HepG2 (cell line): Measurements from ENCODE around the gene DEPDC5. TPM values are rescaled to one million over a fixed set of nuclear protein-coding genes. Genes with fewer than 3 reads are reported as not detected.

ENCODE experiments used
- CEBPG ChIP-seq: IDR thresholded peaks from 2 replicates; pipeline ENCODE4 v1.6.1; 2016
- EP300 ChIP-seq, 3 experiments: sonication (generic) in 1 of 3; formaldehyde crosslinking in 1 of 3; IDR thresholded peaks; 2 replicates each; pipeline versions ENCODE4 v1.5.1 to v1.6.1; 2011 to 2020; ENCODE audit warnings: low read depth in 2 of 3, low read length in 2 of 3, borderline replicate concordance in 1 of 3, improper control_type of control experiment in 1 of 3, mild to moderate bottlenecking in 1 of 3, missing genetic modification reagents in 1 of 3, moderate library complexity in 1 of 3
- FOXA1 ChIP-seq, 2 experiments: fragments of 450-650 bp in 1 of 2; sonication (generic) in 1 of 2; formaldehyde crosslinking in 1 of 2; IDR thresholded peaks; 2 replicates each; pipeline versions ENCODE4 v1.4.0 to v1.6.1; 2016 to 2020; ENCODE audit warnings: missing genetic modification reagents in 1 of 2
- HDAC2 ChIP-seq: sonication (generic); formaldehyde crosslinking; IDR thresholded peaks from 2 replicates; pipeline ENCODE4 v1.4.0; 2020; ENCODE audit warnings: missing genetic modification reagents
- HMG20B ChIP-seq: conservative IDR thresholded peaks from 2 replicates; pipeline ENCODE4 v1.6.1; 2016; ENCODE audit warnings: missing genetic modification reagents, missing compliant biosample characterization
- NCOA2 ChIP-seq: sonication (generic); formaldehyde crosslinking; IDR thresholded peaks from 2 replicates; pipeline ENCODE4 v1.8.0; 2022; ENCODE audit warnings: inconsistent platforms
- PATZ1 ChIP-seq: sonication (generic); formaldehyde crosslinking; IDR thresholded peaks from 2 replicates; pipeline ENCODE4 v1.4.0; 2020; ENCODE audit warnings: missing genetic modification reagents
- POGZ ChIP-seq: sonication (generic); formaldehyde crosslinking; IDR thresholded peaks from 2 replicates; pipeline ENCODE4 v1.4.0; 2020; ENCODE audit warnings: mild to moderate bottlenecking, missing genetic modification reagents
- REL ChIP-seq: sonication (generic); formaldehyde crosslinking; conservative IDR thresholded peaks from 2 replicates; pipeline ENCODE4 v1.8.0; 2022; ENCODE audit warnings: mild to moderate bottlenecking, missing genetic modification reagents, moderate library complexity
- SCMH1 ChIP-seq: sonication (generic); formaldehyde crosslinking; IDR thresholded peaks from 2 replicates; pipeline ENCODE4 v1.9.0; 2021; ENCODE audit warnings: missing genetic modification reagents, mild to moderate bottlenecking, borderline replicate concordance
- SRSF9 ChIP-seq: fragments of 200-400 bp; formaldehyde crosslinking; IDR thresholded peaks from 2 replicates; pipeline ENCODE4 v1.6.1; 2018; ENCODE audit warnings: borderline replicate concordance, mild to moderate bottlenecking, low read depth, low read length; ENCODE audit not compliant: insufficient read depth, poor library complexity, severe bottlenecking
- THAP11 ChIP-seq: IDR thresholded peaks from 2 replicates; pipeline ENCODE4 v1.6.1; 2016; ENCODE audit warnings: missing biosample characterization, missing genetic modification reagents
- ZNF296 ChIP-seq: sonication (generic); formaldehyde crosslinking; conservative IDR thresholded peaks from 2 replicates; pipeline ENCODE4 v1.5.0; 2020; ENCODE audit warnings: mild to moderate bottlenecking, missing genetic modification reagents
- ZNF30 ChIP-seq: sonication (generic); formaldehyde crosslinking; IDR thresholded peaks from 2 replicates; pipeline ENCODE4 v1.5.0; 2020; ENCODE audit warnings: mild to moderate bottlenecking, missing genetic modification reagents
- ZNF350 ChIP-seq: sonication (generic); formaldehyde crosslinking; IDR thresholded peaks from 2 replicates; pipeline ENCODE4 v1.4.0; 2020; ENCODE audit warnings: mild to moderate bottlenecking, low read depth, missing genetic modification reagents, borderline replicate concordance
- ZNF512 ChIP-seq: sonication (generic); formaldehyde crosslinking; IDR thresholded peaks from 2 replicates; pipeline ENCODE4 v1.4.0; 2020; ENCODE audit warnings: mild to moderate bottlenecking, missing genetic modification reagents
- ZNF644 ChIP-seq: IDR thresholded peaks from 2 replicates; pipeline ENCODE4 v1.6.1; 2016; ENCODE audit warnings: low read depth
- ZNF792 ChIP-seq: IDR thresholded peaks from 2 replicates; pipeline ENCODE4 v1.6.1; 2016
- polyA plus RNA-seq, 8 experiments: library from polyadenylated mRNA; depleted of rRNA in 3 of 8; stranded (reverse) in 7 of 8; unstranded in 1 of 8; fragments of >200 nt; fragmentation: Illumina TruSeq in 4 of 8; extraction: Trizol in 4 of 8; gene quantifications; 2 replicates each; pipeline versions ENCODE4 v1.2.1 to v1.2.3, GENCODE V29; 2011 to 2016; ENCODE audit warnings: low read depth in 4 of 8, missing spikeins in 1 of 8, mixed read lengths in 1 of 8; ENCODE audit not compliant: insufficient read depth in 1 of 8
- total RNA-seq, 5 experiments: library from RNA; depleted of rRNA; stranded (reverse); fragments of >200 nt; fragmentation: Illumina TruSeq; extraction: Trizol; gene quantifications; 2 replicates each; pipeline ENCODE4 v1.2.3, GENCODE V29; 2016; ENCODE audit warnings: low read depth in 1 of 5
- TF ChIP-seq, protein P1 (sequence below): sonication (generic); formaldehyde crosslinking; IDR thresholded peaks from 2 replicates; pipeline ENCODE4 v1.4.0; 2020; ENCODE audit warnings: missing genetic modification reagents, mild to moderate bottlenecking, borderline replicate concordance
- TF ChIP-seq, protein P2 (sequence below): sonication (generic); formaldehyde crosslinking; IDR thresholded peaks from 2 replicates; pipeline ENCODE4 v1.4.0; 2020; ENCODE audit warnings: missing genetic modification reagents
- TF ChIP-seq, protein P3 (sequence below): sonication (generic); formaldehyde crosslinking; IDR thresholded peaks from 2 replicates; pipeline ENCODE4 v1.8.1; 2022; ENCODE audit warnings: mild to moderate bottlenecking, missing genetic modification reagents

DEPDC5 gene
- total and polyA plus RNA-seq, 2 of the 13 experiments (the other 11 are each of a cell fraction or from before 2014, with no cell fraction given), result 9.8 to 12.4 TPM

DNA sequence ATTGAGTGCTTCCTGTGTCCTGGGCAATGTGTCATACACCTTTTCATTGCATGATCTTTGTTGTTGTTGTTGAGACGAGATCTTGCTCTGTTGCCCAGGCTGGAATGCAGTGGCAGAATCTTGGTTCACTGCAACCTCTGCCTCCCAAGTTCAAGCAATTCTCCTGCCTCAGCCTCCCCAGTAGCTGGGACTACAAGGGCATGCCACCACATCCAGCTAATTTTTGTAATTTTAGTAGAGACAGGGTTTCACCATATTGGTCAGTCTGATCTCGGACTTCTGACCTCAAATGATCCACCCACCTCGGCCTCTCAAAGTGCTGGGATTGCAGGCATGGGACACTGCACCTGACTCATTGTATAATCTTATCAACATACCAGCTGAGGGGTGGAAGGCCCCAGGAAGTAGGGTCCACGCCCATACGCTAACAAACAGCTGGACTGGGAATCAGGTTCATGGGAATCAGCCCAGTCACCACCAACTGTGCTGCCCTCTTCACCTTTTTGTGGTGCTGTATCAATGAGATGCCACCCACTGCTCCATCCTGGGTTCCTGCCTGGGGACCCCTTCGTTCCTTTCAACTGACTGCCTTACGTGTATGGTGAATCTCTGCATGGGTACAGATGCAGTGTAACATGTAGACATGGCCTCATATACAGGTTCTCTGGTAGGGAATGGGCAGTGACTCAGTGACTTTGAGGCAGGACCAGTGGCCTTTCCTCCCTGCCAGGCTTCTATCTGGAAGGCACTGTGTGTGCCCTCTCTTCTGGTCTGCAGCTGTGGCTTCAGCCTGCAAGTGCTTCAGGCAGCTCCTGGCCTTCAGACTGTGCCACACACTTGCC is 158.0 kb downstream of the DEPDC5 start (continued):
- TF ChIP-seq REL (CRISPR knock-in tag) (no peak), ZNF30 (CRISPR knock-in tag) (no peak), SCMH1 (CRISPR knock-in tag) (no peak), ZNF350 (CRISPR knock-in tag) (peak; percentile 25; the same call in 1 of the 2 replicates), POGZ (CRISPR knock-in tag) (peak; percentile 50; the same call in 1 of the 2 replicates), ZNF296 (CRISPR knock-in tag) (no peak), ZNF512 (CRISPR knock-in tag) (no peak), PATZ1 (CRISPR knock-in tag) (peak; percentile 71), SRSF9 (no peak), HMG20B (CRISPR knock-in tag) (peak; percentile 72), ZNF792 (peak; percentile 74; the same call in 1 of the 2 replicates), ZNF644 (CRISPR knock-in tag) (peak; percentile 20; the same call in 1 of the 2 replicates), NCOA2 (CRISPR knock-in tag) (peak; percentile 80), HDAC2 (CRISPR knock-in tag) (peak; percentile 84), THAP11 (CRISPR knock-in tag) (0 out of 2 replicates have a peak, but pooled peaks have one; percentile 29), CEBPG (CRISPR knock-in tag) (peak; percentile 70), EP300 (IDR thresholded peaks at IDR 0.05; ENCODE audit: low read depth in 2 of 2, low read length in 2 of 2) (peak in 1 of 2 experiments; percentile 62; a peak in 1 of 4 replicates), EP300 (CRISPR knock-in tag; IDR thresholded peaks at IDR 0.05; ENCODE audit: borderline replicate concordance) (peak; percentile 68), FOXA1 (IDR thresholded peaks at IDR 0.05) (no peak), FOXA1 (CRISPR knock-in tag; IDR thresholded peaks at IDR 0.05) (0 out of 2 replicates have a peak, but pooled peaks have one; percentile 54)
- TF ChIP-seq, protein P1, sequence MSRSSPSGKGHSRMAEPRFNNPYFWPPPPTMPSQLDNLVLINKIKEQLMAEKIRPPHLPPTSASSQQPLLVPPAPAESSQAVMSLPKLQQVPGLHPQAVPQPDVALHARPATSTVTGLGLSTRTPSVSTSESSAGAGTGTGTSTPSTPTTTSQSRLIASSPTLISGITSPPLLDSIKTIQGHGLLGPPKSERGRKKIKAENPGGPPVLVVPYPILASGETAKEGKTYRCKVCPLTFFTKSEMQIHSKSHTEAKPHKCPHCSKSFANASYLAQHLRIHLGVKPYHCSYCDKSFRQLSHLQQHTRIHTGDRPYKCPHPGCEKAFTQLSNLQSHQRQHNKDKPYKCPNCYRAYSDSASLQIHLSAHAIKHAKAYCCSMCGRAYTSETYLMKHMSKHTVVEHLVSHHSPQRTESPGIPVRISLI (CRISPR knock-in tag), result peak; percentile 34; the same call in 1 of the 2 replicates
- TF ChIP-seq, protein P2, sequence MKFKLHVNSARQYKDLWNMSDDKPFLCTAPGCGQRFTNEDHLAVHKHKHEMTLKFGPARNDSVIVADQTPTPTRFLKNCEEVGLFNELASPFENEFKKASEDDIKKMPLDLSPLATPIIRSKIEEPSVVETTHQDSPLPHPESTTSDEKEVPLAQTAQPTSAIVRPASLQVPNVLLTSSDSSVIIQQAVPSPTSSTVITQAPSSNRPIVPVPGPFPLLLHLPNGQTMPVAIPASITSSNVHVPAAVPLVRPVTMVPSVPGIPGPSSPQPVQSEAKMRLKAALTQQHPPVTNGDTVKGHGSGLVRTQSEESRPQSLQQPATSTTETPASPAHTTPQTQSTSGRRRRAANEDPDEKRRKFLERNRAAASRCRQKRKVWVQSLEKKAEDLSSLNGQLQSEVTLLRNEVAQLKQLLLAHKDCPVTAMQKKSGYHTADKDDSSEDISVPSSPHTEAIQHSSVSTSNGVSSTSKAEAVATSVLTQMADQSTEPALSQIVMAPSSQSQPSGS (CRISPR knock-in tag), result peak; percentile 65; the same call in 1 of the 2 replicates
- TF ChIP-seq, protein P3, sequence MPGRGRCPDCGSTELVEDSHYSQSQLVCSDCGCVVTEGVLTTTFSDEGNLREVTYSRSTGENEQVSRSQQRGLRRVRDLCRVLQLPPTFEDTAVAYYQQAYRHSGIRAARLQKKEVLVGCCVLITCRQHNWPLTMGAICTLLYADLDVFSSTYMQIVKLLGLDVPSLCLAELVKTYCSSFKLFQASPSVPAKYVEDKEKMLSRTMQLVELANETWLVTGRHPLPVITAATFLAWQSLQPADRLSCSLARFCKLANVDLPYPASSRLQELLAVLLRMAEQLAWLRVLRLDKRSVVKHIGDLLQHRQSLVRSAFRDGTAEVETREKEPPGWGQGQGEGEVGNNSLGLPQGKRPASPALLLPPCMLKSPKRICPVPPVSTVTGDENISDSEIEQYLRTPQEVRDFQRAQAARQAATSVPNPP (CRISPR knock-in tag), result no peak
